Thyroid gland (tissue), 4 donors: ENCODE results near the gene MGST1.
"Not testable (repeated sequence)": the region's sequence is repeated elsewhere in the genome, so short reads cannot be mapped to it uniquely, and the experiment has no call there.

Experiments used
- POLR2A ChIP-seq, 2 donors: fragments of 450-650 bp; IDR thresholded peaks; one replicate each; pipeline ENCODE4 v1.6.1; 2017; ENCODE audit warnings: antibody characterized with exemption in 2 of 2, mild to moderate bottlenecking in 2 of 2, moderate library complexity in 1 of 2
- TF ChIP-seq, protein P1 (sequence below), 6 experiments: fragments of 200-600 bp in 3 of 6; fragments of 450-650 bp in 3 of 6; sonication (generic) in 3 of 6; IDR thresholded peaks; one replicate each; pipeline ENCODE4 v1.5.1; 2016 to 2019; ENCODE audit warnings: antibody characterized with exemption in 6 of 6, mild to moderate bottlenecking in 2 of 6, inconsistent platforms in 1 of 6, moderate library complexity in 1 of 6

DNA sequence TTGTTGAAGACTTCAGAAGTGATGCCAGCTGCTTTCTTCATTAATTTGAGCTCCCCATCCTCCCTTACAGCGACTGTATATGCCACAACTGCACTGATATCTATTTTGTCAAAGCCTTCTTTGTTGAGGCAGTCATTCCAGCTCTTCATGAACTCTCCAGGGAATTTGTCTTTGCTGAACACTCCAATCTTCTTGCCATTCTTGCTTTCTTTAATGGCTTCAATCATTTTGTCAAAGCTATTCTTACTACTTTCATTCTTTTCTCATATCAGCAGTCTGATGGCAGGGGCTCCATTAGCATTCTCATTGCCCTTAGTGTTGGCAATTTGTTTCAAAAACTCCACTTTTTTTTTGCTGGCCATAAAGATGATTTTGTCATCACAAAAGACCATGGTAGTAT is 54.4 kb downstream of the MGST1 start:
- TF ChIP-seq POLR2A (IDR thresholded peaks at IDR 0.05): not testable (repeated sequence)
- TF ChIP-seq, protein P1, sequence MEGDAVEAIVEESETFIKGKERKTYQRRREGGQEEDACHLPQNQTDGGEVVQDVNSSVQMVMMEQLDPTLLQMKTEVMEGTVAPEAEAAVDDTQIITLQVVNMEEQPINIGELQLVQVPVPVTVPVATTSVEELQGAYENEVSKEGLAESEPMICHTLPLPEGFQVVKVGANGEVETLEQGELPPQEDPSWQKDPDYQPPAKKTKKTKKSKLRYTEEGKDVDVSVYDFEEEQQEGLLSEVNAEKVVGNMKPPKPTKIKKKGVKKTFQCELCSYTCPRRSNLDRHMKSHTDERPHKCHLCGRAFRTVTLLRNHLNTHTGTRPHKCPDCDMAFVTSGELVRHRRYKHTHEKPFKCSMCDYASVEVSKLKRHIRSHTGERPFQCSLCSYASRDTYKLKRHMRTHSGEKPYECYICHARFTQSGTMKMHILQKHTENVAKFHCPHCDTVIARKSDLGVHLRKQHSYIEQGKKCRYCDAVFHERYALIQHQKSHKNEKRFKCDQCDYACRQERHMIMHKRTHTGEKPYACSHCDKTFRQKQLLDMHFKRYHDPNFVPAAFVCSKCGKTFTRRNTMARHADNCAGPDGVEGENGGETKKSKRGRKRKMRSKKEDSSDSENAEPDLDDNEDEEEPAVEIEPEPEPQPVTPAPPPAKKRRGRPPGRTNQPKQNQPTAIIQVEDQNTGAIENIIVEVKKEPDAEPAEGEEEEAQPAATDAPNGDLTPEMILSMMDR (IDR thresholded peaks at IDR 0.05): not testable (repeated sequence)
